IMR-90 (cell line): ENCODE results near the gene CTNNA2. TPM values are rescaled to one million over a fixed set of nuclear protein-coding genes. Genes with fewer than 3 reads are reported as not detected.

Experiments
- ATAC-seq: fragments of 200-7000 bp; cut with Tn5 transposase; 2 replicates; pipeline ENCODE4 v1.9.1; 2020; ENCODE audit warnings: low read depth, mild to moderate bottlenecking, moderate library complexity
- BruUV-seq: library from RNA; stranded (reverse); fragments of 400-500 nt; replicated peaks from 2 replicates; lab custom pipeline; 2021; lab: Mats Ljungman, UMichigan
- CTCF ChIA-PET: fragments of 300-600 bp; formaldehyde crosslinking; extraction: SDS; loops from one replicate; lab custom pipeline; 2021; ENCODE audit warnings: antibody characterized with exemption; lab: Yijun Ruan, JAX
- POLR2A ChIA-PET: fragments of 300-600 bp; sonication (Branson Sonifier 250); formaldehyde crosslinking; loops from one replicate; lab custom pipeline; 2022; ENCODE audit warnings: antibody characterized with exemption; ENCODE audit not compliant: unreplicated experiment; lab: Charles Lee
- DNase-seq: peaks from one replicate; pipeline ENCODE4 v3.0.0; 2013
- H2AFZ ChIP-seq: replicated peaks from 2 replicates; pipeline ENCODE3; 2013; ENCODE audit warnings: low read length, mild to moderate bottlenecking; ENCODE audit not compliant: poor library complexity
- H2AK5ac ChIP-seq: 2 replicates; pipeline ENCODE4 v1.6.1; 2013; ENCODE audit warnings: low read depth, low read length, inconsistent platforms
- H2AK9ac ChIP-seq: replicated peaks from 2 replicates; pipeline ENCODE3; 2013; ENCODE audit warnings: mild to moderate bottlenecking, low read depth, low read length, moderate library complexity; ENCODE audit not compliant: poor library complexity
- H2BK120ac ChIP-seq: 2 replicates; pipeline ENCODE4 v1.6.1; 2013; ENCODE audit warnings: low read depth, low read length, inconsistent platforms
- H2BK15ac ChIP-seq: 3 replicates; pipeline ENCODE4 v1.6.1; 2013; ENCODE audit warnings: low read depth, low read length, inconsistent platforms
- H2BK20ac ChIP-seq: 2 replicates; pipeline ENCODE4 v1.6.1; 2013; ENCODE audit warnings: low read depth, mild to moderate bottlenecking, inconsistent platforms, low read length, moderate library complexity
- H2BK5ac ChIP-seq: 2 replicates; pipeline ENCODE4 v1.6.1; 2013; ENCODE audit warnings: mild to moderate bottlenecking, low read depth, low read length, inconsistent platforms; ENCODE audit not compliant: poor library complexity, severe bottlenecking
- H3K14ac ChIP-seq: replicated peaks from 2 replicates; pipeline ENCODE4 v1.6.1; 2013; ENCODE audit warnings: low read depth, low read length, inconsistent platforms
- H3K18ac ChIP-seq: 2 replicates; pipeline ENCODE4 v1.6.1; 2013; ENCODE audit warnings: low read depth, low read length, control low read depth
- H3K23ac ChIP-seq: 2 replicates; pipeline ENCODE4 v1.6.1; 2013; ENCODE audit warnings: low read depth, low read length, inconsistent platforms
- H3K27ac ChIP-seq: 2 replicates; pipeline ENCODE4 v1.5.1; 2013; ENCODE audit warnings: mild to moderate bottlenecking, control low read depth, low read length; ENCODE audit not compliant: insufficient read depth
- H3K27me3 ChIP-seq: 2 replicates; pipeline ENCODE4 v1.6.1; 2013; ENCODE audit warnings: low read length; ENCODE audit not compliant: control insufficient read depth, insufficient read depth
- H3K36me3 ChIP-seq: 2 replicates; pipeline ENCODE4 v1.6.1; 2013; ENCODE audit warnings: low read length, mixed read lengths; ENCODE audit not compliant: control insufficient read depth, insufficient read depth
- H3K4ac ChIP-seq: 2 replicates; pipeline ENCODE4 v1.6.1; 2013; ENCODE audit warnings: low read depth, low read length, inconsistent platforms
- H3K4me1 ChIP-seq: 2 replicates; pipeline ENCODE4 v1.6.1; 2013; ENCODE audit warnings: low read length, mixed read lengths; ENCODE audit not compliant: control insufficient read depth, insufficient read depth
- H3K4me2 ChIP-seq: 2 replicates; pipeline ENCODE4 v1.6.1; 2013; ENCODE audit warnings: low read depth, mild to moderate bottlenecking, control low read depth, low read length, moderate library complexity
- H3K4me3 ChIP-seq: 2 replicates; pipeline ENCODE4 v1.5.1; 2013; ENCODE audit warnings: low read depth, mild to moderate bottlenecking, control low read depth, low read length, moderate library complexity; ENCODE audit not compliant: insufficient read depth
- H3K56ac ChIP-seq: 2 replicates; pipeline ENCODE4 v1.6.1; 2013; ENCODE audit warnings: low read length, inconsistent platforms; ENCODE audit not compliant: insufficient read depth; ENCODE audit errors: extremely low read depth
- H3K79me1 ChIP-seq, 2 experiments: 2 replicates each; pipeline ENCODE4 v1.6.1; 2013; ENCODE audit warnings: low read length in 2 of 2, inconsistent platforms in 1 of 2, low read depth in 1 of 2
- H3K9ac ChIP-seq: 2 replicates; pipeline ENCODE4 v1.6.1; 2013; ENCODE audit warnings: low read depth, low read length, control low read depth
- H3K9me1 ChIP-seq: 2 replicates; pipeline ENCODE4 v1.6.1; 2013; ENCODE audit warnings: low read length, inconsistent platforms; ENCODE audit not compliant: insufficient read depth
- H3K9me3 ChIP-seq: 2 replicates; pipeline ENCODE4 v1.6.1; 2013; ENCODE audit warnings: low read length; ENCODE audit not compliant: control insufficient read depth, insufficient read depth
- H4K20me1 ChIP-seq: 2 replicates; pipeline ENCODE4 v1.6.1; 2013; ENCODE audit warnings: low read length, inconsistent platforms; ENCODE audit not compliant: insufficient read depth
- H4K5ac ChIP-seq: 2 replicates; pipeline ENCODE4 v1.6.1; 2013; ENCODE audit warnings: mild to moderate bottlenecking, low read depth, low read length, control low read depth
- H4K8ac ChIP-seq, 2 experiments: 2 replicates each; pipeline ENCODE4 v1.6.1; 2013; ENCODE audit warnings: low read depth in 2 of 2, low read length in 2 of 2, control low read depth in 1 of 2, inconsistent platforms in 1 of 2
- H4K91ac ChIP-seq: 2 replicates; pipeline ENCODE4 v1.6.1; 2013; ENCODE audit warnings: low read depth, low read length, inconsistent platforms; ENCODE audit not compliant: insufficient read depth
- CEBPB ChIP-seq: IDR thresholded peaks from 2 replicates; pipeline ENCODE4 v1.6.1; 2012; ENCODE audit warnings: low read depth, low read length, improper control_type of control experiment
- RCOR1 ChIP-seq: IDR thresholded peaks from 2 replicates; pipeline ENCODE4 v1.6.1; 2012; ENCODE audit warnings: mild to moderate bottlenecking, low read length, improper control_type of control experiment; ENCODE audit not compliant: insufficient replicate concordance
- RFX5 ChIP-seq: IDR thresholded peaks from 2 replicates; pipeline ENCODE4 v1.8.0; 2012; ENCODE audit warnings: low read depth, mild to moderate bottlenecking, low read length, moderate library complexity
- SMC3 ChIP-seq: fragments of 150-350 bp; IDR thresholded peaks from 2 replicates; pipeline ENCODE4 v1.6.1; 2016; ENCODE audit warnings: low read depth, mild to moderate bottlenecking, antibody characterized with exemption, low read length, moderate library complexity
- WGBS, 2 experiments: methylation state at CpG; one replicate each; pipeline versions ENCODE4 v1.1.5 to v1.1.7; 2013; ENCODE audit warnings: missing lambda C conversion rate in 2 of 2; ENCODE audit not compliant: insufficient read length in 1 of 2; ENCODE audit errors: extremely low coverage in 2 of 2; 5-methylcytosine and 5-hydroxymethylcytosine counted together
- dilution Hi-C: fragments of 300-500 bp; cut with HindIII; formaldehyde crosslinking; loops from one replicate; pipeline ENCODE4 v1.14.3; 2018; ENCODE audit warnings: low sequenced_read_pairs; ENCODE audit not compliant: unreplicated experiment
- in situ Hi-C: fragments of 300-500 bp; cut with MboI; formaldehyde crosslinking; loops from 3 replicates; pipeline ENCODE4 v1.14.3; 2019; ENCODE audit warnings: low sequenced_read_pairs, inconsistent platforms, mixed read lengths
- intact Hi-C: fragments of 100-400 bp; cut with micrococcal nuclease; formaldehyde crosslinking; loops from 2 replicates; pipeline ENCODE4 v1.10.0; 2022
- polyA plus RNA-seq, 3 experiments: library from polyadenylated mRNA; depleted of rRNA; stranded (reverse); fragments of >200 nt; gene quantifications; 2 replicates each; pipeline ENCODE4 v1.2.3, GENCODE V29; 2012; ENCODE audit warnings: low replicate concordance in 1 of 3
- total RNA-seq: library from RNA; depleted of rRNA; stranded (reverse); fragments of >200 nt; gene quantifications from 2 replicates; pipeline ENCODE4 v1.2.3, GENCODE V29; 2012
- TF ChIP-seq, protein P1 (sequence below): conservative IDR thresholded peaks from 2 replicates; pipeline ENCODE4 v1.5.1; 2012; ENCODE audit warnings: mild to moderate bottlenecking, low read depth, low read length, improper control_type of control experiment

Gene CTNNA2
- total and polyA plus RNA-seq, 2 of the 4 experiments (the other 2 are of a cell fraction): not detected

GRCh38 chr2:80028051-80028450 is 515.2 kb downstream of the CTNNA2 start:
- H3K4ac ChIP-seq: no peak overlapping the region
- H3K79me1 ChIP-seq: no peaks in the 10 kb centered on the region
- H2BK120ac ChIP-seq: no peak overlapping the region
- no peak overlapping the region for H2AK9ac ChIP-seq
- no peak overlapping the region for H3K27ac ChIP-seq
- no peaks in the 10 kb centered on the region for H3K9me3 ChIP-seq
- H3K27me3 ChIP-seq: no peaks in the 10 kb centered on the region
- no peak overlapping the region for H3K4me2 ChIP-seq
- dilution Hi-C loops: no loop called here
- no peak overlapping the region for H2BK15ac ChIP-seq
- ChIA-PET POLR2A (no interaction called here), CTCF (no interaction called here)
- no peak overlapping the region for H4K91ac ChIP-seq
- H3K23ac ChIP-seq: no peak overlapping the region
- H4K8ac ChIP-seq: no peak overlapping the region
- H3K9me1 ChIP-seq: no peaks in the 10 kb centered on the region; the same call in 1 of the 2 replicates
- H2BK5ac ChIP-seq: no peak overlapping the region
- no peaks in the 10 kb centered on the region for H3K36me3 ChIP-seq
- no peak overlapping the region for H2AFZ ChIP-seq
- ATAC-seq (no peak), DNase-seq (no peak)
- in situ Hi-C loops: no loop called here
- H3K4me3 ChIP-seq: no peak overlapping the region
- no peak overlapping the region for H3K14ac ChIP-seq
- no peak overlapping the region for H3K9ac ChIP-seq
- H4K20me1 ChIP-seq: no peaks in the 10 kb centered on the region
- H2AK5ac ChIP-seq: no peak overlapping the region
- TF ChIP-seq RCOR1 (no peak), CEBPB (no peak), RFX5 (no peak), SMC3 (no peak)
- TF ChIP-seq, protein P1, sequence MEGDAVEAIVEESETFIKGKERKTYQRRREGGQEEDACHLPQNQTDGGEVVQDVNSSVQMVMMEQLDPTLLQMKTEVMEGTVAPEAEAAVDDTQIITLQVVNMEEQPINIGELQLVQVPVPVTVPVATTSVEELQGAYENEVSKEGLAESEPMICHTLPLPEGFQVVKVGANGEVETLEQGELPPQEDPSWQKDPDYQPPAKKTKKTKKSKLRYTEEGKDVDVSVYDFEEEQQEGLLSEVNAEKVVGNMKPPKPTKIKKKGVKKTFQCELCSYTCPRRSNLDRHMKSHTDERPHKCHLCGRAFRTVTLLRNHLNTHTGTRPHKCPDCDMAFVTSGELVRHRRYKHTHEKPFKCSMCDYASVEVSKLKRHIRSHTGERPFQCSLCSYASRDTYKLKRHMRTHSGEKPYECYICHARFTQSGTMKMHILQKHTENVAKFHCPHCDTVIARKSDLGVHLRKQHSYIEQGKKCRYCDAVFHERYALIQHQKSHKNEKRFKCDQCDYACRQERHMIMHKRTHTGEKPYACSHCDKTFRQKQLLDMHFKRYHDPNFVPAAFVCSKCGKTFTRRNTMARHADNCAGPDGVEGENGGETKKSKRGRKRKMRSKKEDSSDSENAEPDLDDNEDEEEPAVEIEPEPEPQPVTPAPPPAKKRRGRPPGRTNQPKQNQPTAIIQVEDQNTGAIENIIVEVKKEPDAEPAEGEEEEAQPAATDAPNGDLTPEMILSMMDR: no peak
- WGBS, 2 experiments: no CpG with 5 or more reads among the region's 3 CpGs
- H3K4me1 ChIP-seq: peaks cover 3% of the 10 kb centered on the region; the same call in 1 of the 2 replicates
- H2BK20ac ChIP-seq: no peak overlapping the region
- BruUV-seq: no TSS peak
- no peak overlapping the region for H4K5ac ChIP-seq
- intact Hi-C loops: no loop called here
- H3K56ac ChIP-seq: no peak overlapping the region
- peak overlapping the region; percentile 53; the same call in 1 of the 2 replicates for H3K18ac ChIP-seq
